GM18519 (cell line): ENCODE measurements around the gene ENTPD7.
"Not testable (repeated sequence)": the region's sequence is repeated elsewhere in the genome, so short reads cannot be mapped to it uniquely, and the experiment has no call there.

Experiments
- ATAC-seq: cut with Tn5 transposase; IDR thresholded peaks from one replicate; pipeline ENCODE4 v1.9.1; 2021; ENCODE audit warnings: mild to moderate bottlenecking, moderate library complexity; ENCODE audit not compliant: unreplicated experiment, low FRiP score

Gene ENTPD7

DNA sequence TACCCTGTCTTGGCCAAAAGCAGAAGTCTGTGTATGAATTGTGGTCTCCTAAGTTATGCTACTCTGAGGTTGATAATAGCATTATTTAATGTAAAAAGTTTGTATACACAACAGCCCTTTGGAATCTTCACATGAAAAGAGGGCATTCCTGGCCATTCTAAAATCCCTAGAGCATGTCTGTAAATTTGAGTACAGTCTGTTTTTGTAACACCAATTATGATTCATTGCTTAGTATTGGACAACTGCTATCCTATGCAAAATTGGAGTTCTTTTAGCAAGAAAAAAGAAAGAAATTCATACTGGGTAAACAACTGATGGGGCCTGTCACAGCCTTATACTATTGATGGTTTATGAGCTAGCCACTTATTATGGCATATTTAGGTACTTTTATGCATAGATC, 82.9 kb downstream of the ENTPD7 start:
- no peak for ATAC-seq

- ATAC-seq, result no peak
Observed at GRCh38 chr10:99742701-99743100, 83.4 kb downstream of the ENTPD7 start.

DNA sequence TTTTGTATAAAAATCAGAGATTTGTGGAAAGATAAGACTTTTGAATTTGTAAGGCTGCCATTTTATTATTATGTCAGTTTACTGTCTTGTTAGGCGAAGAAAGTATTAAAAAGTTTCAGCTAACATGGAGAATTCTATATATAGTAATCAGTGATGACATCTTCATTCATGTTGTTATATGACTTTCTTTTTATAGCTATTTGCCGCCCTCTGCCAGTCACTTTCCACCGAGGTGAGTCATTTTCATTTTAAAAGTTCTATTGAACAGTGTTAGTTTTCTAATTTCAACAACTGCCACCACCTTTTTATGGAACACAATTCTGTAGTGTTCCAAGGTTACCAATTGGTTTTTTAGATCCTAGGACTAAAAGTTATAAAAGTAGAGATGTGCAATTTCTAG, 84.5 kb downstream of the ENTPD7 start:
- ATAC-seq, result no peak

DNA sequence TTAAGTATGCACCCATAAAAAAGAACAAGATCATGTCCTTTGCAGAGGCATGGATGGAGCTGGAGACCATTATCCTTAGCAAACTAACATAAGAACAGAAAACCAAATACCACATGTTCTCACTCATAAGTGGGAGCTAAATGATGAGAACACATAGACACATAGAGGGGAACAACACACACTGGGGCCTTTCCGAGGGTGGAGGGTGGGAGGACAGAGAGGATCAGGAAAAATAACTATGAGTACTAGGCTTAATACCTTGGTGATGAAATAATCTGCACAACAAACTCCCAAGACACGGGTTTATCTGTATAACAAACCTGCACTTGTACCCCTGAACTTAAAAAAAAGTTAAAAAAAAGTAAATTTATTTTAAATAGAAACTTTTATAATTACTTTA, 86.9 kb downstream of the ENTPD7 start:
- ATAC-seq, result not testable (repeated sequence)

DNA sequence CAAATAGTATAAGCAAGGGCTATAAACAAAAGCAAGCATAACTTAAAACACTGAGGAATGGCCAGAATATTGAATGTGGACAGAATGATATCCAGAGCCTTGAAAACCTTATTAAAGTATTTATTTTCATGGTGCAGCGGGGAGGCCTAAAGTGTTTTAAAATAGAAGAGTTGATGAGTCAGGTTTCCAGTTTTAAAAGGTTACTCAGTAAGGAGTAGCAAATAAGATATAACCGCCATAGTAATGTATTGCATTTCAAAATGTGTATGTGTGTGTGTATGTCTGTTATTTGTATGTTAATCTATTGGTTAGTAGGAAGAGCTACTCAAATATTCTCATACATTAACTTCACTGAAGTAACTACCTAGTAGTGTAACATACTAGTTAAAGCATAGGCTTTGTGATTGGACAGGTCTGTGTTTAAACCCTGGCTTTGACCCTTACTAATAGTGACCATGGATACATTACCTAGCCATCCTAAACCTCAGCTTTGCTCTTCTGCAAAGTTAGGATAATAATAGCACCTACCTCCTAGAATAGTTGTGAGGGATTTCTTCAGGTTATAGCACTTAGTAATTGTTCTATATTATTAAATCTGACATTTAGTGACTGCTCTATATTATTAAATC, 89.6 kb downstream of the ENTPD7 start:
- no peak for ATAC-seq

DNA sequence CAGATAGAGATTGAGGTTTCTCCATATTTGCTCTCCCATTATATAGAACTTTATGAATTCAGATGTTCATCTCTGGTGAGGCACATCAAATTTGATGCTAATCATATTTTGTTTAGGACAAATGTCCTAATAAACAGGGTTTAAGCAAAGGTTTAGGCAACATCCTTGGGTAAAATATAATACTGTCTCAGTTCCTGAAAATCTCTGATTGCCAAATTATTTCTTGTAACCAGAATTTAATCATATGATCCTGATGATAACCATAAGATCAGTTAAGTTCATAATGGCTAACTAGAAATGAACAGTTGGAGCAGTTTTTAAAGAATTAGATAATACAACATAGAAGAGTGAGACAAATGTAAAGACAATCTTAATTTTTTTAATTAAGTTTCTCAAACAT, 91.3 kb downstream of the ENTPD7 start:
- no peak for ATAC-seq

DNA sequence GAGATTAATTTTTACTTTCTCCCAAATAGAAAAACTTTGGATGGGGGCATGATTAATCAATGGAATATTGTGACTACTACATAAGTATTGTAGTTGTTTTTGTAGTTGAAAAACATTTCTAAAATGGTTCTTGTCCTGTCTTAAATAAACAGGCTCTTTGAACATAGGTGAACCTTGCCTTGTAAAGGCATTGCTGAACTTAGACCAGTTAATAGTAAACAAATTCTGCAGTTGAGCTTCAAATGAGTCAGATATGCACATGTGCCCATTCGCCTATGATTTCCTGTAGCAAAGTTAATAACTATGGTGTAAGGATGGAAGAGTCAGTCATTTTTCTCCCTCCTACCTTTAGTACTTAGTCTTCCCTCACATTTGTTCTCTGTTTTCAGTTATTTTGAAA, 95.4 kb downstream of the ENTPD7 start:
- ATAC-seq, result no peak
